EL (cell line): ENCODE results near the gene EVC.
A peak's percentile ranks its signal among the peaks of the same experiment; 100 is the strongest.
"Not testable (repeated sequence)": the region's sequence is repeated elsewhere in the genome, so short reads cannot be mapped to it uniquely, and the experiment has no call there.

ENCODE experiments used
- DNase-seq: peaks from one replicate; pipeline ENCODE4 v3.0.0-alpha.2; 2016

The EVC gene

DNA sequence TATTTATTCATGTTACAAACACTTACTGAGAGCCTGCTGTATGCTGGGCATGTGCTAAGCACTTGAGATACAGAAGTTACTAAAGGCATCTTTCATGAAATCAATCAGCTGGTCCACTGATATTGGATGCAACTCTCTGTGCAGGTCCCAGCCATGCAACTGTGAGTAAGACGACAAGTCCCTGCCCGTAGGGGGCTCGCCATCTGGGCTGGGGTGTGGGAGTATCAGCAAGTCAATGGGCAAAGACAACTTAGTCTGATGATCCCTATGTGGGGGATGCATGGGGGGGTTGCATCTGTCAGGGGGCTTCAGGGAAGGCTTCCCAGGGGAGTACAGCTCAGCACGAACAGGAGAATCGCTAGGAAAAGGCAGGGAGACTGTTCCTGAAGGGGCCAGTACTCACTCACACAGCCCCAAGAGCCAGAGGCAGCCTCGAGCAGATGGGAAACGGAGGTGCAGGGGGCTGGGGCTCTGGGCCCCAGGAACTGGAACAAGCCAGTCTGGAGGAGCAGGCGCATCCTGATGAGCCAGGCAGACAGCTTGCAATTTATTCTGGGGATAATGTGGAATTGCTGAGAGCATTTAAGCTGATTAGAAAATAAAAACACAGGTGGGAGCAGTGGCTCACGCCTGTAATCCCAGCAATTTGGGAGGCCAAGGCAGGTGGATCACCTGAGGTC is 141.7 kb downstream of the EVC start:
- no peak for DNase-seq

DNA sequence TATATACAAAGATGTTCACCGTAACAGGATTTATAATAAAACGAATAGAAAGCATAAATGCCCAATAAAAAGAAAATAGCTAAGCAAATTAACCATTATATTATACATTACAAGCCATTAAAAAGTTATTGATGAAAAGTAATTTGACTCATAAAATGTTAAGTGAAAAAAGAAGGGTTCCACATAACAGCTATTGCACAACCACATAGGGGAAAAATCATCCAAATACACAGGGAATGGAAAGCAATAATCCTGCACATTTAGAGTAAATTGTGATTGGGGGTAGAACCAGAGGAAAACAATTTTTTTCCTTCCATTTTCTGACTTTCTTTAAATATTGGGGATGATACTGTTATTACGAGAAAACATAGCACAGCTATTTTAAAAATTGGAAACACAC is 143.9 kb downstream of the EVC start:
- no peak for DNase-seq

DNA sequence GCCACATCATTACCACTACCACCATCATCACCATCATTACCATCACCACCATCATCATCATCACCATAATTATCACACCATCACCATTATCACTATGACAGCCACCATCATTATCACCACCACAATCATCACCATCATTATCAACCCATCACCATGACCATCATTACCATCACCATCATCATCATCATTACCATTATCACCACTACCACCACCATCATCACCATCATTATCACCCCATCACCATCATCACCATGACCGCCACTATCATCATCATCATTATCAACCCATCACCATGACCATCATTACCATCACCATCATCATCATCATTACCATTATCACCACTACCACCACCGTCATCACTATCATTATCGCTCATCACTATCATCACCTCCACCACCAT is 145.4 kb downstream of the EVC start:
- DNase-seq, result not testable (repeated sequence)

DNA sequence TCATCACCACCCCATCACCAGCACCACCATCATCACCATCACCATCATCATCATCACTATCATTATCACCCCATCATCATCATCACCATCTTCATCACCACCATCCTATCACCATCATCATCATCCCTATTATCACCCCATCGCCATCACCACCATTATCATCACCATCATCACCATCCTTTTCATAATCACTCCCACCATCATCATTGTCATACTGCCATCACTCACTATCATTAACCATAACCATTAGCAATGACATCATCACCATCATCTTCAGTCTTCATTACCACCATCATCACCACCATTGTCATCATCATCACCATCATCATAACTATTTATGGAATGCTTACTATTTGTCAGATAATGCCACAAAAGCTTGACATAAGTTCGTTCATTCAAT is 146.2 kb downstream of the EVC start:
- no peak for DNase-seq

DNA sequence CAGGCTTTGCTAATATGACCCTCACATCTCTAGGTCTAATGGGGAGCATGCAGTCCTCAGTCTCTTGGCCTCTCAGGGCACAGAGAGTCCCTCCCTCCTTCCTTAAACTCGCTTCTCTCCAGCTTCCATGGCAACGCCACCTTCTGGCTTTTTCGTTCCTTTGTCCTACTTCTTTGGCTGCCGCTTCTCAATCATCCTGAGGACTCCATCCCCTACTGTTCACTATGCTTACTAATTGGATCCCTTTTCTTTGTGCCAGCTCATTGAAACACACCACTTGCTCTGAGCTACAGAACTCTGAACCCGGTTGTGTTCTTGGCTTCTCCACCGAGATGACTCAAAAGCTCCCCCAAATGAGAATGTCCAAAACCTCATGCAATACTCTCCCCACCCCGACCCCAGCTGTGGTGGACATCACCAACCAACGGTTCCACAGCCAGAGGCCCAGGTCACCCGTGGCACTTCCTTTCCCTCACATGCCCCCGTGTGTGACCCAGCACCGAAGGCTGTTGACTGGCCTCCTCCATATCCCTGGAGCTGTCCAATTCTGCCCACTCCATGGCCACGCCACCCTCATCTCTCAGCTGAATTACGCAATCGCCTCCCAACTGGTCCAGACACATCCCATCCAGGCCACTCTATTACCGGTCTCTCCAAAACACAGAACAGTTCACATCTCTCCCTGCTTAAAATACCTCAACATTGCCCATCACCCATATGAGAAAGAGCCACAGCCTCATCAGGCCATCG is 147.2 kb downstream of the EVC start:
- DNase-seq, result no peak

DNA sequence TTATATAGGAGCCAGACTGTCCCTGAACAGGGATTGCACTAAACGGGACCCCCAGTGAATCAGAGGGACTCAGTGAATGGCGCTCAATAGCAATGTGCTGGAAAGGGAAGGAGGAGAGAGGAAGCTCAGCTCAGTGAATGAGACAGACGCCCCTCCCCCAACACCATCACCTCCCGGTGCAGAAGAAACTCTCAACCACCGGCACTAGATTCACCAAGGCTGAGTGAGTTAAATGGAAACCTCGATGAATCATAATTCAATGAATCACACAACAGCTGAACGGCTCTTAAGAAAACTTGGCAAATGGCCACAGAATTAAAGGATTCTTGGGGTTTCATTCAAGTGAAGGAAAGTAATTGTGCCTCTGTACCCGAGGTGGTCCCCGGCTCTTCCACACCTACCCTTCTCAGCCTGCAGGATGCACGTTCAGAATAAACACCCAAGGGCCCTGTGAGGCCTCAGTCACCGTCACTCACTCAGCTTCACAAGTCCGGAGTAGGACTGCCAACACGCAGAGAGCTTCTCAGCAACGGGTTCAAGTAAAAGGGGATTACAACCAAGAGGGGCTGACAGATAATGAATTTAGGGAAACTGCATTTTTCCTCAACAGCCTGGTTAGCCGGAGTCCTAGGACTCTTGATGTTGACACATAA is 152.6 kb downstream of the EVC start:
- DNase-seq, result peak; percentile 81
